Stimulated activated naive CD4-positive, alpha-beta T cell treated with Interleukin-2 at 50 U/mL for 16 hours (primary cell): Measurements from ENCODE around the gene TMPRSS6.

ENCODE experiments used
- DNase-seq: peaks from one replicate; lab custom pipeline; 2025; lab: John Stamatoyannopoulos, UW

Gene TMPRSS6

GRCh38 chr22:37026325-37026724, 83.2 kb downstream of the TMPRSS6 start:
- no peak for DNase-seq

- no peak for DNase-seq
Observed at GRCh38 chr22:37025500-37026070, 83.9 kb downstream of the TMPRSS6 start.

GRCh38 chr22:37024339-37025157, 85.0 kb downstream of the TMPRSS6 start:
- DNase-seq = no peak

- no peak for DNase-seq
Observed at GRCh38 chr22:37023743-37024338, 85.7 kb downstream of the TMPRSS6 start.

DNA sequence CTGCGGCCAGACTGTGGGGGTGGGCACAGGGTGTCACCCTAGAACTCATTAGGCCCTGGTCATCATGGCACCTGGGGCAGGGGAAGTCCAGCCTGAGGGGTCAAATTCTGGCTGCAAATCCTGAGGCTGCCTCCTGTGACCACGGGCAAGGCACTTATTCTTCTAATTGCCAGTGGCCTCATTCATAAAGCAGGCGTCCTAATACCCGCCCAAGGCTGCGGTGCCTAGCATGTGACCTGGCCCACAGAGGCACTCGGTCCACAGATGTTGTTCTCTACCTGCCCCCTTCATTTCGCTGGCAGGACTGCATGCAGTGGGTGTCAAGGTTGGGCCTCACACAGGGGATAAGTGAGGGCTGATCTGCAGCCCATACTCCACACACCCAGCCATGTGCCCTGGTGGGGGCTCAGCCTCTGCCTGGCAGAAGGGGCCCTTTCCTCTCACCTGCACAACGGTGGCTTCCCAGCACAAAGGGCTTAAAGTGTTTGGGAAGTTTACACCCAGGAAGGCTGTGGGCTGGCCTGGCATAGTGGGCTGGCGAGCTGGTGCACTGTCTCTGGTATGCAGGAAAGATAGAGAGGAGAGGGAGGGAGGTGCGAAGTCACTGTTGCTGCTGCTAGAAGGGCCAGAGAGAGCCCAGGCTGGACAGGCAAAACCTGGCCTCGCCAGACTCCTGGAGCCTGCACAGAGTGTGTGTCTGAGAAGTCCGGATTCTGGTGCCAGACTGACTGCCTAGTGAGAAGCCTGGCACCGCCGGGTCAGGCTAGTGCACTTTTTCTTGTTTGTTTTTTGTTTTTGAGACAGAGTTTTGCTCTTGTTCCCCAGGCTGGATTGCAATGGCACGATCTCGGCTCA, 86.8 kb downstream of the TMPRSS6 start:
- no peak for DNase-seq

DNA sequence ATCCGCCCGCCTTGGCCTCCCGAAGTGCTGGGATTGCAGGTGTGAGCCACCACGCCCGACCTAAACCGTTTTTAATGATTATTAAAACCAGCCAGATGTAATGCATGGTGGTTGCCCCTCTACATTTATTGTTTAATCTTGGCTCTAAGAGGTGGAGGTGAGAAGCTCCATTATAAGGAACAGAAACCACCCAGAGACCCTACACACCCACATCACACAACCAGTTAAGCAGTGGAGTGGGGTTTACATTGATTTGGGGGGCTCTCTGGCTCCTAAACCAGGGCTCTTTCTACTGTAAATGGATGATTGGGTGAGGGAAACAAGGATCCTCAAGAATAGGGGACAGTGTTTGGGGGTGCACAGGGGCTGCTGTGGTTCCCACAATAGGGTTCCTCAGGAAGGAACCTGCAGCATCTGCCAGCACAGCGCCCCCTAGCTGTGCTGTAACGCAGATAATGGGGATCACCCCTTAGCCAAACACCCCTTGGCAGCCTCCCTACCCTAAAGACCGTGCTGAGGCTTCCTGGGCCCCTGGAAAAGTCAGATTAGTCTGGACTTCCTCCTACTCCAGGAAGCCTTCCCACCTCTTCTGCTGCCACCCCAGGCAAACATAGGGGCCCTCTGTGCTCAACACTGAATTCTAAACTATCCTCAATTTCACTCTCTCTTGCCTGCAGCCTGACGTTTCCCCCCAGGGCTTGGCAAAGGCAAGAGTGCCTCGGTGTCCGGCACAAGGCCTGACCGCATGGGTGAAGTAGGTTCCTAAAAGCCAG, 87.6 kb downstream of the TMPRSS6 start:
- peak; percentile 37 for DNase-seq

GRCh38 chr22:37021041-37021440, 88.5 kb downstream of the TMPRSS6 start:
- no peak for DNase-seq

GRCh38 chr22:37020192-37020479, 89.4 kb downstream of the TMPRSS6 start:
- DNase-seq = no peak

GRCh38 chr22:37019309-37020191, 90.0 kb downstream of the TMPRSS6 start, which contains the start of the genes MPST and TST:
Gene MPST (plus strand): TSS chr22:37019742. CDS start chr22:37019837, 95 bp downstream.
Gene TST (minus strand): TSS chr22:37019447. CDS start chr22:37018732, 715 bp downstream.
- DNase-seq = peak; percentile 33

DNA sequence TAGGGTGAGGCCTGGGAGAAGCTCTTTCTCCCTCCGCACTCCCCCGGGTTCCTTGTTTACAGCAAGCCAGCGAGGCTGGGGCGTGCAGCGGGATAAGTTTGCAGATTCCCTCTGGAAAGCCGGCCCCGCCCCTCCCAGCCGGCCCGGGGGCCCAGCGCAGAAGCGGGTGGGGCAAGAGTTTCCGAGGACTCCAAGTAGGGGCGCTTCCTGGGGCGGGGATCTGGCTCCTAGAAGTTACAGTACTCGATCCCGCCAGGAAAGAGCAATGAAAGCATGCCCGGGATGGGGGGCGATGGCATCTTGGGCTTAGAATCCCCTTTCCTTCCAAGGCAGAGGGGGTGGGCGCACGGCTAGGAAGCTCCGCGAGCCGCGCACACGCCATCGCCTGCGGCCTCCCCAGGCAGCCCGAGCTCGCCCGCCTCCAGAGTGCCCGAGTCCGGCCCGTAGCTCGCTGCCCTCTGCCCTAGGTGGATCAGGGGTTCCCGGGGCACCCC, 90.7 kb downstream of the TMPRSS6 start:
- no peak for DNase-seq

DNA sequence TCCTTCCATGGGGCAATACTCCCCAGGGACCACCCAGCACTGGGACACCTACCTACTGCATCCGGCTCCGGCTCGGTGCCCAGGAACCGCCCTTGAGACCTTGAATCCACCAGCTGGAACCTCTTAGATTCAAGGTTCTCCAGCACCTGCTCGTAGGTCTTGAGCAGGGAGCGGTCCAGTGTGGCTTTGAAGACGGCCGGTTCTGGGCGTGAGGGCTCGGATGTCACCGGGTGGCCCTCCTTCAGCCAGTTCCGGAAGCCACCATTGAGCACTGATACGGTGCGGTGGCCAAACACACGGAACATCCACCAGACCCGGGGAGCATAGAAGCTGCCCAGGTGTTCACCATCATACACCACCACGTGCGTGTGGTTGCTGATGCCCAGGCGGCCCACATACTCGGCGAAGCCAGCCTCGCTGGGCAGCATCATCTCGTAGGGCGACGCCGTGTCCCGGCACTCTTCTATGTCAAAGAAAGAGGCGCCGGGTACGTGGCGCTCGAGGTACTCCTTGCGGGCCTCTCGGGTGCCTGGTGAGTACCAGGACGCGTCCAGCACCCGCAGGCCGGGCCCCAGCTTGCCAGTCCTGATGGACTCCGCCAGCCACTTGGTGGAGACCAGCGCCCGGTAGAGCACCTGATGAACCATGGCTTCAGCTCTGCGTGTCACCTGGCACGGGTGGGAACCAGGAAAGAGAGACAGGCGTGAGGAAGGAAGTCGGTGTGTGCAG, 91.3 kb downstream of the TMPRSS6 start:
- no peak for DNase-seq

DNA sequence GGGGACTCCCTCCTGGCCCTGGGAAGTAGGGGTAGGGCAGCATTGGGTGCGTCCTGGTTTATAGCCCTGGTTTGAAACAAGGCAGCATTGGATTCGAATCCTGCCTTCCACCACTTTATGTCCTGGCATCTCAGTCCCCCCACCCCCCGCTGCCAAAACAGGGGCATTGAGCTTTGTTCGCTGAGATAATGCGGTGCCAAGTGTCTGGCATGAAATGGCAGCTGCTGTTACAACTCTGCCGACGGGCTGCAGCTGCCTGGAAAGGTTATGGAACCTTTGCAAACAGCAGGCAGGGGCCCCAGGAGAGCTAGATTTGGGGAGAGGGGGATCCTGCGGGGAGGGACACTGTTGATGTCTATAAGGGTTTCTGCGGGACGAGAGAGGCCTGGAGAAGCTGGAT, 92.2 kb downstream of the TMPRSS6 start:
- DNase-seq = no peak

DNA sequence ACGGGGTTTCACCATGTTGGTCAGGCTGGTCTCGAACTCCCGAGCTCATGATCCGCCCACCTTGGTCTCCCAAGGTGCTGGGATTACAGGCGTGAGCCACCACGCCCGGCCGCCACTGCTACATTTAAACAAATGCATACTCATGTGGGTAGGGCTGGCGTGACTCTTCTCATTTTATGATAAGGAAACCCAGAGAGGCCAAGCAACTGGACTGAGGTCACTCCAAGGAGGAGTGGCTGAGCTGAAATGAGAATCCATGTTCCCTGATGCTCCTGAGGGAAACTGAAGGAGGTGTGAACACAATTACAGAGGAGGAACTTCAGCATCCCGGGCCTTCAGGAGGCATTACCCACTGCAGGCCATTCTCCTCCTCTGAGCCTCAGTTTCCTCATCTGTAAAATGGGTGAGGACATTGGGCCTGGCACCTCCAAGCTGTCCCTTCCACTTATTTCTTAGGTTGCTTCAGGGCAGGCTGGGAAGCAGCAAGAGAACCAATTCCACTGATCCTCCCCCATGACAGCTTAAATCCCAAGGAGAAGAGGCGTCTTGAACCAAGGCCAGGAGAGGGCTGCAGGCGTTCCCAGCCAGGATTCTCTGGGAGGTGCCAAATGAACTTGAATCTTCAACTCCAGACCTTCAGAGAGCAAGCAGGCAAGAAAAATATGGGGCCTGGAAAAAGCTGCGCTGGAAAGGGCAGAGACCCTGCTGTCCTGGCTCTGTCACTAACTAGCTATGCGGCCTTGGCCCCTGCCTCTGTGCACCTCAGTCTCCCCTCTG, 93.2 kb downstream of the TMPRSS6 start:
- DNase-seq = no peak

GRCh38 chr22:37015587-37015878, 94.0 kb downstream of the TMPRSS6 start:
- no peak for DNase-seq
